GM12878 (cell line): Measurements from ENCODE around the gene IPCEF1. TPM values are rescaled to one million over a fixed set of nuclear protein-coding genes. Genes with fewer than 3 reads are reported as not detected.

Experiments used
- ATF7 ChIP-seq: fragments of 450-650 bp; IDR thresholded peaks from 2 replicates; pipeline ENCODE4 v1.6.1; 2016; ENCODE audit warnings: low read depth, mild to moderate bottlenecking
- EZH2 ChIP-seq: IDR thresholded peaks from 2 replicates; pipeline ENCODE4 v1.6.1; 2012; ENCODE audit warnings: low read depth, mild to moderate bottlenecking, control low read depth, inconsistent platforms, low read length, borderline replicate concordance; ENCODE audit not compliant: control insufficient read depth
- IRF4 ChIP-seq: IDR thresholded peaks from 2 replicates; pipeline ENCODE4 v1.6.1; 2011; ENCODE audit warnings: low read depth, low read length
- PML ChIP-seq: IDR thresholded peaks from 2 replicates; pipeline ENCODE4 v1.6.1; 2012; ENCODE audit warnings: low read length, inconsistent platforms
- POLR2AphosphoS5 ChIP-seq: IDR thresholded peaks from 2 replicates; pipeline ENCODE4 v1.6.1; 2011; ENCODE audit warnings: mild to moderate bottlenecking, low read length, inconsistent platforms
- RBBP5 ChIP-seq: fragments of 200-600 bp; sonication (generic); conservative IDR thresholded peaks from 2 replicates; pipeline ENCODE4 v1.6.1; 2016
- SRF ChIP-seq, 2 experiments: IDR thresholded peaks; 2 replicates each; pipeline ENCODE4 v1.6.1; 2011; ENCODE audit warnings: low read depth in 2 of 2, low read length in 2 of 2, mild to moderate bottlenecking in 1 of 2, moderate library complexity in 1 of 2
- ZZZ3 ChIP-seq: IDR thresholded peaks from 2 replicates; pipeline ENCODE4 v1.6.1; 2011; ENCODE audit warnings: low read depth; ENCODE audit not compliant: control insufficient read depth, insufficient read length
- polyA plus RNA-seq, 11 experiments: library from polyadenylated mRNA; depleted of rRNA in 4 of 11; unstranded in 6 of 11; stranded (reverse) in 5 of 11; fragments of >200 nt; fragmentation: Nextera tagmentation in 4 of 11; fragmentation: Illumina TruSeq in 1 of 11; extraction: Ambion mirVana in 4 of 11; extraction: Trizol in 1 of 11; gene quantifications; 1 replicate in 1 of 11; 2 replicates in 10 of 11; pipeline versions ENCODE4 v1.2.1 to v1.2.3, GENCODE V29; 2011 to 2016; ENCODE audit warnings: inconsistent platforms in 2 of 11, missing spikeins in 2 of 11, low read depth in 1 of 11
- total RNA-seq, 4 experiments: library from RNA; depleted of rRNA in 3 of 4; stranded (reverse); fragments of >200 nt in 3 of 4; fragmentation: Illumina TruSeq in 1 of 4; extraction: Trizol in 1 of 4; gene quantifications; 2 replicates each; pipeline versions ENCODE4 v1.2.1 to v1.2.3, GENCODE V29; 2013 to 2021
- TF ChIP-seq, protein P1 (sequence below): IDR thresholded peaks from 2 replicates; pipeline ENCODE4 v1.6.1; 2012; ENCODE audit warnings: low read length, inconsistent platforms
- TF ChIP-seq, protein P2 (sequence below): fragments of 450-650 bp; IDR thresholded peaks from 2 replicates; pipeline ENCODE4 v1.6.1; 2016; ENCODE audit warnings: mild to moderate bottlenecking

IPCEF1 gene
- total and polyA plus RNA-seq, 10 of the 15 experiments (the other 5 are each of a cell fraction or from before 2014, with no cell fraction given): 1.3 to 137 (median 4.2) TPM

DNA sequence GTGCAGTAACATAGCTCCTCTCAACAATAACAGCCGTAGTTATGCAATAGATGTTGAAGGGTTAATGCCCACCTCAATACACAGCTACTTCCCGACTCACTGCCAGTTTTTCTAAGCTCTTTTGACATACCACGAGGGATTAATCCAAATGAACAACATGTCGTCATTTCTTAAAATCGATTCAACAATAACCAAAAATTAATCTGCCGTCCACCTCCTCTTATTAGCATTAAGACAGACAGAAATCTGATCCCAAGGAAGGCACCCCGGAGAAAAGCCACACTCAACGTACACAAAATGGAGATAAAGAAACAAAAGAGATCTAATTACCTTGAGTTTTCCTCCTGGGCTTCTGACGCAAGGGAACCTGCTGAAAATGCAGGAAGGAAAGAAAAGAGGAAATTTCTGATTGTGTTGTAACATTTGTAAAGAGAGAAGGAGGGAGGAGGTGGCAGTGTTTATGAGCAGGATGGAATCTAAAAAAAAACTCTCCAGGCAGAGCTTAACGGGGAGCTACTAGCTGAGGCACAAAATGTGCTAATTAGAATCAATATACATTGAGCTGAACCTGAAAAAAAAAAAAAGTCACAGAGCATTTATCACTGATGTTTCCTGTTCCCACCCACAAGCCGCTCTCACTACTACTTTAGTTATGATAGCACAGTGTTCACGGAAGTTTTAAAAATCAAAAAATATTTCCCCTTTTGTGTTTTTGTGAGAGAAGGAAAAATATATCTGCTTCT, 109.3 kb downstream of the IPCEF1 start (continued):
- TF ChIP-seq, protein P1, sequence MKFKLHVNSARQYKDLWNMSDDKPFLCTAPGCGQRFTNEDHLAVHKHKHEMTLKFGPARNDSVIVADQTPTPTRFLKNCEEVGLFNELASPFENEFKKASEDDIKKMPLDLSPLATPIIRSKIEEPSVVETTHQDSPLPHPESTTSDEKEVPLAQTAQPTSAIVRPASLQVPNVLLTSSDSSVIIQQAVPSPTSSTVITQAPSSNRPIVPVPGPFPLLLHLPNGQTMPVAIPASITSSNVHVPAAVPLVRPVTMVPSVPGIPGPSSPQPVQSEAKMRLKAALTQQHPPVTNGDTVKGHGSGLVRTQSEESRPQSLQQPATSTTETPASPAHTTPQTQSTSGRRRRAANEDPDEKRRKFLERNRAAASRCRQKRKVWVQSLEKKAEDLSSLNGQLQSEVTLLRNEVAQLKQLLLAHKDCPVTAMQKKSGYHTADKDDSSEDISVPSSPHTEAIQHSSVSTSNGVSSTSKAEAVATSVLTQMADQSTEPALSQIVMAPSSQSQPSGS: peak; percentile 59
- TF ChIP-seq ATF7: peak; percentile 63
- TF ChIP-seq, protein P2, sequence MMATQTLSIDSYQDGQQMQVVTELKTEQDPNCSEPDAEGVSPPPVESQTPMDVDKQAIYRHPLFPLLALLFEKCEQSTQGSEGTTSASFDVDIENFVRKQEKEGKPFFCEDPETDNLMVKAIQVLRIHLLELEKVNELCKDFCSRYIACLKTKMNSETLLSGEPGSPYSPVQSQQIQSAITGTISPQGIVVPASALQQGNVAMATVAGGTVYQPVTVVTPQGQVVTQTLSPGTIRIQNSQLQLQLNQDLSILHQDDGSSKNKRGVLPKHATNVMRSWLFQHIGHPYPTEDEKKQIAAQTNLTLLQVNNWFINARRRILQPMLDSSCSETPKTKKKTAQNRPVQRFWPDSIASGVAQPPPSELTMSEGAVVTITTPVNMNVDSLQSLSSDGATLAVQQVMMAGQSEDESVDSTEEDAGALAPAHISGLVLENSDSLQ: 0 out of 2 replicates have a peak, but pooled peaks have one; percentile 22
- no peak; the same call in 1 of the 2 replicates for TF ChIP-seq PML
- TF ChIP-seq RBBP5: no peak
- TF ChIP-seq POLR2AphosphoS5: peak; percentile 60; the same call in 1 of the 2 replicates
- no peak for TF ChIP-seq ZZZ3
- TF ChIP-seq SRF (IDR thresholded peaks at IDR 0.05; ENCODE audit: low read depth in 2 of 2, low read length in 2 of 2): no peak
- TF ChIP-seq EZH2: no peak
- TF ChIP-seq IRF4: 0 out of 2 replicates have a peak, but pooled peaks have one; percentile 30
